ENCODE data around the gene NOS1. TPM values are rescaled to one million over a fixed set of nuclear protein-coding genes. Genes with fewer than 3 reads are reported as not detected.
A peak's percentile ranks its signal among the peaks of the same experiment; 100 is the strongest.

Gene NOS1
- total RNA-seq, 1 donor from 2014 or later = 0.11 TPM

GRCh38 chr12:117334051-117334450 is 27.4 kb downstream of the NOS1 start:
- no peak overlapping the region for H3K4me3 ChIP-seq
- H3K36me3 Mint-ChIP-seq = no peaks in the 10 kb centered on the region
- H3K4me1 ChIP-seq = peaks cover 6% of the 10 kb centered on the region
- H3K9ac ChIP-seq = no peak overlapping the region
- no peaks in the 10 kb centered on the region for H3K9me3 ChIP-seq (ENCODE audit: low read depth)
- no peaks in the 10 kb centered on the region for H3K36me3 ChIP-seq
- no peak overlapping the region for H3K27ac Mint-ChIP-seq
- no peaks in the 10 kb centered on the region for H3K79me2 ChIP-seq (ENCODE audit: low read depth)
- TF ChIP-seq CTCF (IDR thresholded peaks at IDR 0.05) = no peak
- no peak for TF ChIP-seq EZH2 (IDR thresholded peaks at IDR 0.05)
- no peak for TF ChIP-seq EZH2phosphoT487 (IDR thresholded peaks at IDR 0.05)
- H2AFZ ChIP-seq (replicated peaks) = peak overlapping the region; percentile 69
- no peak overlapping the region for H3K4me3 Mint-ChIP-seq
- H3F3A ChIP-seq (ENCODE audit: low read depth) = no peaks in the 10 kb centered on the region
- DNase-seq (ENCODE audit: low spot score) = no peak
- H3K4me2 ChIP-seq = peak overlapping the region; percentile 24
- H4K20me1 ChIP-seq (ENCODE audit: low read depth) = no peaks in the 10 kb centered on the region
- H3K9me3 Mint-ChIP-seq = no peaks in the 10 kb centered on the region
- peaks cover 20% of the 10 kb centered on the region for H3K4me1 Mint-ChIP-seq
- peaks cover 13% of the 10 kb centered on the region for H3K27me3 Mint-ChIP-seq (ENCODE audit: insufficient read depth, low read depth)
- H3K27ac ChIP-seq = no peak overlapping the region
- no peaks in the 10 kb centered on the region for H3K27me3 ChIP-seq

- H3K36me3 ChIP-seq = no peaks in the 10 kb centered on the region
- peaks cover 6% of the 10 kb centered on the region for H3K4me1 ChIP-seq
- H3K9ac ChIP-seq = no peak overlapping the region
- TF ChIP-seq EZH2phosphoT487 (IDR thresholded peaks at IDR 0.05) (no peak), CTCF (IDR thresholded peaks at IDR 0.05) (no peak), EZH2 (IDR thresholded peaks at IDR 0.05) (no peak)
- no peak overlapping the region for H3K4me3 Mint-ChIP-seq
- H3K4me2 ChIP-seq = no peak overlapping the region
- no peaks in the 10 kb centered on the region for H3K79me2 ChIP-seq (ENCODE audit: low read depth)
- no peaks in the 10 kb centered on the region for H3K27me3 ChIP-seq
- no peak overlapping the region for H3K4me3 ChIP-seq
- H3K27me3 Mint-ChIP-seq (ENCODE audit: insufficient read depth, low read depth) = peaks cover 13% of the 10 kb centered on the region
- no peaks in the 10 kb centered on the region for H3K9me3 Mint-ChIP-seq
- no peaks in the 10 kb centered on the region for H3F3A ChIP-seq (ENCODE audit: low read depth)
- no peaks in the 10 kb centered on the region for H4K20me1 ChIP-seq (ENCODE audit: low read depth)
- no peak overlapping the region for H3K27ac ChIP-seq
- DNase-seq (ENCODE audit: low spot score) = no peak
- peak overlapping the region; percentile 69 for H2AFZ ChIP-seq (replicated peaks)
- peaks cover 23% of the 10 kb centered on the region for H3K4me1 Mint-ChIP-seq
- no peaks in the 10 kb centered on the region for H3K36me3 Mint-ChIP-seq
- no peak overlapping the region for H3K27ac Mint-ChIP-seq
- no peaks in the 10 kb centered on the region for H3K9me3 ChIP-seq (ENCODE audit: low read depth)
Observed at GRCh38 chr12:117333331-117333881, 28.0 kb downstream of the NOS1 start.

- Mint-ChIP-seq H3K27ac (no peak overlapping the region), H3K4me1 (peaks cover 24% of the 10 kb centered on the region), H3K27me3 (ENCODE audit: insufficient read depth, low read depth) (peaks cover 13% of the 10 kb centered on the region), H3K4me3 (no peak overlapping the region), H3K36me3 (no peaks in the 10 kb centered on the region), H3K9me3 (no peaks in the 10 kb centered on the region)
- Histone ChIP-seq H3K36me3 (no peaks in the 10 kb centered on the region), H3K27me3 (no peaks in the 10 kb centered on the region), H3K4me1 (peaks cover 6% of the 10 kb centered on the region), H3K4me2 (no peak overlapping the region), H4K20me1 (ENCODE audit: low read depth) (no peaks in the 10 kb centered on the region), H3K9me3 (ENCODE audit: low read depth) (no peaks in the 10 kb centered on the region), H3K27ac (no peak overlapping the region), H3K4me3 (no peak overlapping the region), H2AFZ (replicated peaks) (no peak overlapping the region), H3K79me2 (ENCODE audit: low read depth) (no peaks in the 10 kb centered on the region), H3F3A (ENCODE audit: low read depth) (no peaks in the 10 kb centered on the region), H3K9ac (no peak overlapping the region)
- TF ChIP-seq EZH2 (IDR thresholded peaks at IDR 0.05) (no peak), EZH2phosphoT487 (IDR thresholded peaks at IDR 0.05) (no peak), CTCF (IDR thresholded peaks at IDR 0.05) (no peak)
- DNase-seq (ENCODE audit: low spot score) = no peak
Observed at GRCh38 chr12:117331691-117332090, 29.7 kb downstream of the NOS1 start.
